ENCODE measurements around the gene CCT5.

DNA sequence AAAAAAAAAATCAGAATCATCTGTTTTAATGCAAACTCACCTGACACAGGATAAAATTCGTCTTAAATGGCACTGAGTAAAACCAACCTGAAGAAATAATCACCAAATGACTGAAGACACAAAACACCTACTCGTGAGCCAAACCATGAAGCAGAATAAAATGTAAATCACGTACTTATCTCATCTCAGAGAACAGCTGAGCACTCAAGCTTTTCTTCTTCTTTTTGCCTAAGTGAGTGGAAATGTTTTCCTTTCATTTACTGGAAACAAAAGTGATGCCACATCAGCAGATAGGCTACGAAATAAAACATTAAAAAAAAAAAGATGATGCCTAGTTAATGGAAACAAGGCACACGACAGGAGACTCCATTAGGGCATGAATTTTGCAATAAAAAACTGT is 36.8 kb upstream of the CCT5 start:
- TF ChIP-seq, protein P1, sequence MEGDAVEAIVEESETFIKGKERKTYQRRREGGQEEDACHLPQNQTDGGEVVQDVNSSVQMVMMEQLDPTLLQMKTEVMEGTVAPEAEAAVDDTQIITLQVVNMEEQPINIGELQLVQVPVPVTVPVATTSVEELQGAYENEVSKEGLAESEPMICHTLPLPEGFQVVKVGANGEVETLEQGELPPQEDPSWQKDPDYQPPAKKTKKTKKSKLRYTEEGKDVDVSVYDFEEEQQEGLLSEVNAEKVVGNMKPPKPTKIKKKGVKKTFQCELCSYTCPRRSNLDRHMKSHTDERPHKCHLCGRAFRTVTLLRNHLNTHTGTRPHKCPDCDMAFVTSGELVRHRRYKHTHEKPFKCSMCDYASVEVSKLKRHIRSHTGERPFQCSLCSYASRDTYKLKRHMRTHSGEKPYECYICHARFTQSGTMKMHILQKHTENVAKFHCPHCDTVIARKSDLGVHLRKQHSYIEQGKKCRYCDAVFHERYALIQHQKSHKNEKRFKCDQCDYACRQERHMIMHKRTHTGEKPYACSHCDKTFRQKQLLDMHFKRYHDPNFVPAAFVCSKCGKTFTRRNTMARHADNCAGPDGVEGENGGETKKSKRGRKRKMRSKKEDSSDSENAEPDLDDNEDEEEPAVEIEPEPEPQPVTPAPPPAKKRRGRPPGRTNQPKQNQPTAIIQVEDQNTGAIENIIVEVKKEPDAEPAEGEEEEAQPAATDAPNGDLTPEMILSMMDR (conservative IDR thresholded peaks at IDR 0.05; ENCODE audit: low read depth, low read length), result no peak
- no peak for TF ChIP-seq EZH2 (IDR thresholded peaks at IDR 0.05; ENCODE audit: borderline replicate concordance, low read depth, low read length, poor library complexity, severe bottlenecking)
